RWPE2 (cell line): ENCODE measurements around the gene TMC6.

Experiments used
- ATAC-seq: fragments of 200-7000 bp; cut with Tn5 transposase; 3 replicates; pipeline ENCODE4 v1.9.1; 2021; ENCODE audit warnings: low read depth
- DNase-seq: peaks from one replicate; pipeline ENCODE4 v3.0.0-alpha.2; 2020; ENCODE audit warnings: low spot score
- H3K27ac ChIP-seq: fragments of 450-650 bp; 2 replicates; pipeline ENCODE4 v1.5.1; 2017; ENCODE audit warnings: mild to moderate bottlenecking; ENCODE audit not compliant: poor library complexity, severe bottlenecking
- H3K27me3 ChIP-seq: fragments of 250-450 bp; sonication (Bioruptor Pico); 2 replicates; pipeline ENCODE4 v1.5.1; 2021; ENCODE audit warnings: mild to moderate bottlenecking, moderate library complexity; ENCODE audit not compliant: insufficient read depth, poor library complexity, severe bottlenecking
- H3K36me3 ChIP-seq: fragments of 250-450 bp; sonication (Bioruptor Pico); 2 replicates; pipeline ENCODE4 v1.5.1; 2020; ENCODE audit warnings: low read depth, mild to moderate bottlenecking, moderate library complexity
- H3K4me1 ChIP-seq: fragments of 250-450 bp; sonication (Bioruptor Pico); 2 replicates; pipeline ENCODE4 v1.5.1; 2021; ENCODE audit warnings: mild to moderate bottlenecking, moderate library complexity; ENCODE audit not compliant: insufficient read depth, poor library complexity, severe bottlenecking
- H3K4me3 ChIP-seq: fragments of 250-450 bp; sonication (Bioruptor Pico); 2 replicates; pipeline ENCODE4 v1.5.1; 2021; ENCODE audit warnings: mild to moderate bottlenecking, moderate library complexity; ENCODE audit not compliant: severe bottlenecking
- H3K9me3 ChIP-seq: fragments of 250-450 bp; sonication (Bioruptor Pico); 2 replicates; pipeline ENCODE4 v1.5.1; 2021; ENCODE audit warnings: mild to moderate bottlenecking, moderate library complexity; ENCODE audit not compliant: severe bottlenecking
- TF ChIP-seq, protein P1 (sequence below): fragments of 450-650 bp; IDR thresholded peaks from one replicate; pipeline ENCODE4 v1.5.1; 2017; ENCODE audit warnings: mild to moderate bottlenecking, moderate library complexity; ENCODE audit not compliant: poor library complexity, severe bottlenecking

The TMC6 gene

DNA sequence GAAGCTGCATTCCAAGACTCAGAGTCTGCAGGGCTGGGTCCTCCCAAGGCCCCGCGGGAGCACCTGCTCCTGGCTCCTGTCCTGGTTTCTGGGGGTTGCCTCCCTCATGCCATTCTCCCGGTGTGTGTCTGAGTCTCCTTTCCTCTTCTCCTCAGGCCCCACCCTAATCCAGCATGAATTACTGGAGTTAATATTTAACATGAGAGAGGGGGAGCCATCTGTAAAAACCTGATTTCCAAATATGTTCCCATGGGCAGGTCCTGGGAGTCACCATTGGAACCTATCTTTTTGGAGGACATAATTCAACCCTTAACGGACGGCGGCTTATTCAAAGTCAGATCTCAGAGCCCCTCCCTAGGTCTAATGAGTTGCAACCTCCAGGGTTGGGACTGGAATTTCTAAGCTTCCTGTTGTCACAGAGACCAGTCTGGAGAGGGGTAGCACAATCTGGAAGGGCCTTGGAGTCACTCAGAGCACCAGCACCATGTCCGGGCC, 23.0 kb upstream of the TMC6 start:
- TF ChIP-seq, protein P1, sequence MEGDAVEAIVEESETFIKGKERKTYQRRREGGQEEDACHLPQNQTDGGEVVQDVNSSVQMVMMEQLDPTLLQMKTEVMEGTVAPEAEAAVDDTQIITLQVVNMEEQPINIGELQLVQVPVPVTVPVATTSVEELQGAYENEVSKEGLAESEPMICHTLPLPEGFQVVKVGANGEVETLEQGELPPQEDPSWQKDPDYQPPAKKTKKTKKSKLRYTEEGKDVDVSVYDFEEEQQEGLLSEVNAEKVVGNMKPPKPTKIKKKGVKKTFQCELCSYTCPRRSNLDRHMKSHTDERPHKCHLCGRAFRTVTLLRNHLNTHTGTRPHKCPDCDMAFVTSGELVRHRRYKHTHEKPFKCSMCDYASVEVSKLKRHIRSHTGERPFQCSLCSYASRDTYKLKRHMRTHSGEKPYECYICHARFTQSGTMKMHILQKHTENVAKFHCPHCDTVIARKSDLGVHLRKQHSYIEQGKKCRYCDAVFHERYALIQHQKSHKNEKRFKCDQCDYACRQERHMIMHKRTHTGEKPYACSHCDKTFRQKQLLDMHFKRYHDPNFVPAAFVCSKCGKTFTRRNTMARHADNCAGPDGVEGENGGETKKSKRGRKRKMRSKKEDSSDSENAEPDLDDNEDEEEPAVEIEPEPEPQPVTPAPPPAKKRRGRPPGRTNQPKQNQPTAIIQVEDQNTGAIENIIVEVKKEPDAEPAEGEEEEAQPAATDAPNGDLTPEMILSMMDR, result no peak
- no peaks in the 10 kb centered on the region for H3K4me1 ChIP-seq
- no peaks in the 10 kb centered on the region for H3K9me3 ChIP-seq
- no peak overlapping the region for H3K27ac ChIP-seq
- ATAC-seq, result peak; percentile 51; the same call in 1 of the 3 replicates
- H3K4me3 ChIP-seq, result no peak overlapping the region
- DNase-seq, result no peak
- no peaks in the 10 kb centered on the region for H3K27me3 ChIP-seq
- no peaks in the 10 kb centered on the region for H3K36me3 ChIP-seq

DNA sequence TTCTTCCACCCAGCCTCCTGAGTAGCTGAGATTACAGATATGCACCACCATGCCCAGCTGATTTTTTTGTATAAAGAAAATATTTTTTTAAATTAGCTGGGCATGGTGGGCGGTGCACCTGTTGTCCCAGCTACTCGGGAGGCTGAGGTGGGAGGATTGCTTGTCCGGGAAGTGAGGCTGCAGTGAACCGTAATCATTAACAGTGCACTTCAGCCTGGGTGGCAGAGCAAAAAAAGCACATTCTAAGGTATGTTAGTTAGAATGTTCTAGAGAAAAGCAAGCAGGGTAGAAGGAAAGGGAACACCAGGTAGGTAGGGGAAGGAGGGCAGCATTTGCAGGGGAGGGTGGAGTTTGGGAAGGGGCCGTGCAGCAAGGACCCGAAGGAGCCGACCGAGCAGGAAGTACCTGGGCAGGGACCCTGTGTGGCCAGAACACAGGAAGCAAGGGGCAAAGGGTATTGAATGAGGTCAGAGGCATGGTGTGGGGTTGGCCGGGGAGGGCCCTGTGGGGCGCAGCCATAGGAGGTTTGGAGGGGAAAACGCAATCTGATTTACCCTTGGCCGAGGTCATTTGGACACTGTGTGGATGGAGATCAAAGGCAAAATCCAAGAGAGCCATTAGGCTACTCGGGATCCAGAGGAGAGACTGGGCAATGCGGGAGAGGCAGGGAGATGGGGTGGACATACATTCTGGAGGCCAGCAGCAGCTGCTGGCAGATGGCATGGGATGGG, 19.9 kb upstream of the TMC6 start:
- TF ChIP-seq, protein P1, result no peak
- DNase-seq (no peak), ATAC-seq (no peak)
- H3K4me1 ChIP-seq, result peaks cover 11% of the 10 kb centered on the region
- no peak overlapping the region for H3K4me3 ChIP-seq
- no peaks in the 10 kb centered on the region for H3K36me3 ChIP-seq
- no peaks in the 10 kb centered on the region for H3K9me3 ChIP-seq
- H3K27me3 ChIP-seq, result no peaks in the 10 kb centered on the region
- no peak overlapping the region for H3K27ac ChIP-seq

DNA sequence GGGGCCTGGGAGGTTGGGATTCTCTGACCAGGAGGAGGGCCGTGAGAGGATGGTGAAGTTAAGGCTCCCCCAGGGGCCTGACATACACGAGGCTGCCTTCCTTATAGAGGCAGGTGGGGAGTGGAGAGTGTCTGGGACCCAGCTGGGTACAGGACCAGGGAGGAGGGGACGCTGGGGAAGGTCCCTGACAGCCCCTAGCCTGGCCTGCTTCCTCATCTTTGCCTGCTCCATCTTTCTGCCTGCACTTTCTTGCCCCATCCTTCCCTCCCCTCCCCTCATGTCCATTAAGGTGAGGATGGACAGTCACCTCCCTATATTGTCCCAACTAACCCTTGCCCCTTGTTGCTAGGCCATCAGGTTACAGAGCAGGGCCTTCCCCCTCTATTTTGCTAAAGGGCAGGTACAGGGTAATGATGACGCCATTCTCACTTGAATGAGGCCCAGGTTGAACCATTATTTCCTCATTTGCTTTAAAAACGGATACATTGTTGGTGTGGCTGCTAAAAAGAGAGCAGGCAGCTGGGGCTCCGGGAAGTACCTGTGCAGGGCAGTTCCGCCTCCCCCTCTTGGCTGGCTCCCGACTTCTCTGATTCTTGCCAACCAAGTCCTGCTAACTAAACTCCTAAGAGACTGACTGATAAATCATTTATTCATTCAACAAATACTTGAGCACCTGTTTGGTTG, 18.9 kb upstream of the TMC6 start:
- H3K9me3 ChIP-seq, result no peaks in the 10 kb centered on the region
- no peak overlapping the region for H3K27ac ChIP-seq
- peaks cover 12% of the 10 kb centered on the region for H3K4me1 ChIP-seq
- no peak for DNase-seq
- no peaks in the 10 kb centered on the region for H3K27me3 ChIP-seq
- H3K4me3 ChIP-seq, result no peak overlapping the region
- TF ChIP-seq, protein P1, result no peak
- ATAC-seq, result no peak
- H3K36me3 ChIP-seq, result no peaks in the 10 kb centered on the region

DNA sequence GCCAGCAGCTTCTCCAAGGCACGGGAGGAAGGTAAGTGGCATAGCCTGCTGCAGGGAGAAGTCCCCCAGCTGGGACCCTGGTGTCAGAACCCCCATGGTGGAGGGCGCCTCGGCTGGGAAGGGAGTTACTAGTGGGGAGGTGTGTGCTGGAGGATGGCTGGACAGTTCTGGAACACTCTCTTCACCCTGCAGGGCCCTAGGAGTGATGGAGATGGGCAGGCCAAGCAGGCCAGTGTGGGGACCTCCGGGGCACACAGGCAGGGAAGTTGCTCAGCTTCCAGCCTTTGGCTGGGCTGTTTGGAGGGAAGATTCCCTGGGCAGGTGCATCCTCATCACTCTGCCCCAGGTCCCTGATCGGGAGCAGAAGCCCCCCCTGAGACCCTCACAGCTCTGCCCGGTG, 18.3 kb upstream of the TMC6 start:
- DNase-seq, result no peak
- TF ChIP-seq, protein P1, result no peak
- Histone ChIP-seq H3K4me3 (no peak overlapping the region), H3K27ac (no peak overlapping the region), H3K9me3 (no peaks in the 10 kb centered on the region), H3K4me1 (peaks cover 16% of the 10 kb centered on the region), H3K27me3 (no peaks in the 10 kb centered on the region), H3K36me3 (no peaks in the 10 kb centered on the region)
- ATAC-seq, result no peak

DNA sequence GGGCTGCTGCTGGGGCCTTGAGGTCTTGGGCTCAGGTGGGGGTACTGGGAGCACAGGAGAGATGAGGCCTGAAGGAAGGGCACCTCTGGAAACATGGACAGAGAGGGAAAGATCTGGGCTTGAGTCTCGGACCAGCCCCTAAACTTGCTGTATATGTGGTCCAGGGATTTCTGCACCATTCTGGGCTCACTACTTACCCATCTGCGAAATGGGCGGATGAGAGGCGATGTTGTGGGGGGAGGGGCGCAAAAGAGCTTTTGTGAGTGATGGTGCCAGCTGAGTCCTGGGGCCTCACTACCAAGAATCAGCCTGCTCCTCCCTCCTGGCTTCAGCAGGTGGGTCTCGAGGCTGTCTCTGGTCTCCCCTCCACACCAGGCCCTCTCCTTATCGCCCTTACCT, 17.9 kb upstream of the TMC6 start:
- Histone ChIP-seq H3K9me3 (no peaks in the 10 kb centered on the region), H3K27me3 (no peaks in the 10 kb centered on the region), H3K4me1 (peaks cover 20% of the 10 kb centered on the region), H3K36me3 (no peaks in the 10 kb centered on the region), H3K27ac (no peak overlapping the region), H3K4me3 (no peak overlapping the region)
- TF ChIP-seq, protein P1, result no peak
- DNase-seq, result no peak
- ATAC-seq, result no peak
